ENCODE measurements around the gene ALDH2. TPM values are rescaled to one million over a fixed set of nuclear protein-coding genes. Genes with fewer than 3 reads are reported as not detected.

The ALDH2 gene
- total and polyA plus RNA-seq, 10 of the 15 experiments (the other 5 are each of a cell fraction or from before 2014, with no cell fraction given) = 1.4 to 16.4 (median 8.7) TPM

- RAD21 ChIA-PET (ENCODE audit: unreplicated experiment) = no interaction called here
- in situ Hi-C loops (cut with MboI) (no loop called here), intact Hi-C loops (cut with micrococcal nuclease; ENCODE audit: unreplicated experiment) (loop anchor here (10.0 kb wide), 1 partner anchor 385 kb away; no protein-coding TSS in a partner anchor)
- Histone ChIP-seq H3K79me2 (ENCODE audit: control insufficient read depth, insufficient read depth, low read length) (no peaks in the 10 kb centered on the region), H3K27ac (ENCODE audit: control insufficient read depth, insufficient read depth) (no peak overlapping the region), H3K36me3 (ENCODE audit: control insufficient read depth in 2 of 2, insufficient read depth in 2 of 2, low read length in 1 of 2) (no peaks in the 10 kb centered on the region), H3K9me3 (replicated peaks; ENCODE audit: control insufficient read depth, insufficient read depth, low read length) (no peaks in the 10 kb centered on the region), H3K4me1 (ENCODE audit: control insufficient read depth, insufficient read depth, low read length) (peaks cover 12% of the 10 kb centered on the region), H3K4me2 (ENCODE audit: control insufficient read depth, insufficient read depth) (no peak overlapping the region), H2AFZ (ENCODE audit: control insufficient read depth, low read depth, low read length) (no peak overlapping the region), H3K9ac (ENCODE audit: control insufficient read depth, insufficient read depth, low read length) (no peak overlapping the region), H4K20me1 (ENCODE audit: control insufficient read depth, insufficient read depth) (no peaks in the 10 kb centered on the region), H3K27me3 (replicated peaks in 1 of 2; ENCODE audit: control insufficient read depth in 2 of 2, insufficient read depth in 2 of 2, low read length in 1 of 2) (no peaks in the 10 kb centered on the region), H3K4me3 (no peak overlapping the region)
- ATAC-seq = no peak
- BruUV-seq (replicated peaks) = no TSS peak
- no peak for FAIRE-seq
- POLR2A ChIA-PET = no interaction called here
- CTCF ChIA-PET = interaction anchor here (0.7 kb wide), 1 partner anchor 19 kb away, joined by 3 read pairs; no protein-coding TSS in a partner anchor
- no peak for DNase-seq (ENCODE audit: low read depth, low spot score)
- SMC1A ChIA-PET (ENCODE audit: uncharacterized antibody, unreplicated experiment) = no interaction called here
- WGBS (ENCODE audit: insufficient coverage, insufficient replicate concordance, low lambda C conversion rate, missing lambda C conversion rate) = 94% methylated on average over 10 of the region's 10 CpGs
- no peak for TF ChIP-seq SUPT20H (IDR thresholded peaks at IDR 0.05; ENCODE audit: borderline replicate concordance, control insufficient read depth, low read depth, low read length)
- TF ChIP-seq ZNF24 (IDR thresholded peaks at IDR 0.05) = no peak
- TF ChIP-seq MYB (IDR thresholded peaks at IDR 0.05; ENCODE audit: borderline replicate concordance, low read depth, low read length) = no peak
- no peak for TF ChIP-seq JUNB (IDR thresholded peaks at IDR 0.05)
- no peak for TF ChIP-seq ZNF217 (IDR thresholded peaks at IDR 0.05)
- no peak for TF ChIP-seq SRF (IDR thresholded peaks at IDR 0.05; ENCODE audit: low read depth in 2 of 2, low read length in 2 of 2)
- TF ChIP-seq LARP7 (IDR thresholded peaks at IDR 0.05) = no peak
- TF ChIP-seq RELB (IDR thresholded peaks at IDR 0.05; ENCODE audit: low read depth) = no peak
- no peak for TF ChIP-seq USF1 (IDR thresholded peaks at IDR 0.05; ENCODE audit: borderline replicate concordance, extremely low read length, insufficient read depth, low read depth, low read length)
- TF ChIP-seq USF2 (IDR thresholded peaks at IDR 0.05; ENCODE audit: borderline replicate concordance, low read depth, low read length) = no peak
- no peak for TF ChIP-seq HDAC6 (IDR thresholded peaks at IDR 0.05; ENCODE audit: unreplicated experiment)
- TF ChIP-seq RUNX3 (IDR thresholded peaks at IDR 0.05; ENCODE audit: low read length) = no peak
- no peak for TF ChIP-seq ZNF274 (IDR thresholded peaks at IDR 0.05; ENCODE audit: insufficient read depth, insufficient read length)
- TF ChIP-seq HCFC1 (IDR thresholded peaks at IDR 0.05; ENCODE audit: low read length) = no peak
- TF ChIP-seq KAT2A (conservative IDR thresholded peaks at IDR 0.05; ENCODE audit: control insufficient read depth, low read depth, low read length) = no peak
- TF ChIP-seq STAT1 (conservative IDR thresholded peaks at IDR 0.05) = no peak
- no peak for TF ChIP-seq IKZF2 (IDR thresholded peaks at IDR 0.05)
- TF ChIP-seq JUND (IDR thresholded peaks at IDR 0.05; ENCODE audit: low read depth, low read length) = no peak
- no peak for TF ChIP-seq SUZ12 (IDR thresholded peaks at IDR 0.05; ENCODE audit: unreplicated experiment)
These were observed 13.4 kb downstream of the ALDH2 start for GRCh38 chr12:111780166-111780565.

All from GM12878 (cell line).